HL-60/S4 treated with retinoic acid at 250 ng/mL for 4 days and 3 days (cell line): ENCODE measurements around the gene PARD3.

Source experiments
- in situ Hi-C: fragments of 300-500 bp; cut with MboI; formaldehyde crosslinking; loops from 2 replicates; pipeline ENCODE4 v1.7.0; 2022; ENCODE audit warnings: low sequenced_read_pairs

Gene PARD3

GRCh38 chr10:34184397-34184796, 630.7 kb downstream of the PARD3 start:
- in situ Hi-C loops, result no loop called here

DNA sequence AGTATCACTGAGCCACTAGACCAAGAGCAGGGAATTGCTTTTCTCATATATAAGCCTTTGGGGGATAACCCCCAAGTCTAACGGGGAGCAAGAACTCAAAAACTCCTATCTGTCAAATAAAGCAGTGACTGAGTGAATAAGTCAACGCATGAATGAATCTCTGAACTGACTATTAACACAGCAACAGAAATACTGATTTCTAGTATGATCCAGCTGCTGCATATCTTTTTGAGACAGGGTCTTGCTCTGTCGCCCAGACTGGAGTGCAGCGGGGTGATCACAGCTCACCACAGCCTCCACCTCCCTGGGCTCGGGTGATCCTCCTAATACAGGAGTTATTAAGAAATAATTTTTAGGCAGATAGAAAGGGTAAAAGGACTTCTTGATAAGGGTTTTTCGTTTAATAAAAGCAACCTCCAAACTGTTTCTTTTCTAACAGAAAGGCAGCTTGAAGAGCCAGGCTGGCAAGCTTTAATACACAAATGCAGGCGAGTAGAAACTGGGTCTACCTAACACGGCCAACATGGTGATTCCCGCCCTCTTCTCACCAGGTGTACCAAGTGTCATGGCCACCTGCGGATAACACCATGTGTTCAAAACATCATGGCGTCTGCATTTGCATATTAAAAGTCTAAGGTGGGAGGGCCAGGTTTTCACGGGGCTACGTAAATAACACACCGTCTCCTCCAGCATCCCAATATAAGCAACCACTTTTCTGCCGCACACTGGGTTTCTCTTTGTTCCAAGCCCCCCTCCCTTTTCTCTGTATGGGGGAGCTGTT, 631.9 kb downstream of the PARD3 start:
- in situ Hi-C loops, result no loop called here

DNA sequence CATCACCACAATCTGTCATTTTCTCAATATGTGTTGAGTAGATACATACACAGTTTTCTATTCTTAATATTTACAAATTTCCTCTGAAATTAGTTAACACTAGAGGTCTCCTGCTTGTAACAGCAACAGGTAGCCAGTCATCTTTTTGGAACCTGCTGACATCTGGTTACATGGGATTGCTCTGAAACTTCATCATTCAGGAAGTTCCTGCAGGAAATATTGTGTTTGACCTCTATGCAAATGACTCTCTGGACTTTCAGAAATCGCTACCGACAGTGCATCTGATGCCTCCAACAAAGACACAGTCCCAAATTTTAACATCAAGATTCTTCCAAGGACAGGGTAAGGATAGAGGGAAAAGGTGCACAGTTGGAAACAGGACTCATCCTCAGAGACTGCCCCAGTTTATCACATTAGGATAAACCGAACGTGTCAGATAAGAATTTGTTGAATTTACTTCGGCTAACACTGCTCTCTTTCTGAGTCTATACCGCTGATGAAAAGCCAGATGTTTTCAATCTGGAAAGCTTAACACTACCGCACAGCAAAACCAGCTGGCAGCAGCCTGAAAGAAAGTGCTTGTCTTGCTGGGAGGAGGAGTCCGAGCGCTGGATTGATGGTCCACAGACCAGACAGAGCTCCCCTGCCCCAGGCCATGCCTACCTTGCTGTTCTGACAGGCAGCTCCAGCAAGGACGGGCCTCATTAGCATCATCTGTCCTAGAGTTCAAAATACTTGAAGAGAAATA, 633.4 kb downstream of the PARD3 start:
- in situ Hi-C loops, result no loop called here

GRCh38 chr10:34180749-34181148, 634.3 kb downstream of the PARD3 start:
- in situ Hi-C loops, result no loop called here

DNA sequence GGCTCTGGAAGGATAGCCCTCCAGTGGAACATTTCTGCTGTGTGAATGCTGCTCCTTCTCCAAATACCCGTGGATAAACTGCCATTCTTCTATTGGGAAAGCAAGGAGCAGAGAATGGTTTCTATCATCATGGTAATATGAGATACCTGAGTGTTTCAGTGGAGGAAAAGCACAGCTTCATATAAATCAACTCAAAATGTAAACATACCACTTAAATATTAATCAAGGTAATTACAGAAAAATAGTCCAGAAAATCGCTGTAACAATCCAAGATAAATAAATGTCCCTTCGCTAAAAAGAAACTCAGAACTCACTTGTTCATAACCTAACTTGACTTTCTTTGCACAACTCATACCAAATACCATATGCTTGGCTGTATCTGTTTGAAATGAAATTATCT, 635.8 kb downstream of the PARD3 start:
- in situ Hi-C loops, result no loop called here

DNA sequence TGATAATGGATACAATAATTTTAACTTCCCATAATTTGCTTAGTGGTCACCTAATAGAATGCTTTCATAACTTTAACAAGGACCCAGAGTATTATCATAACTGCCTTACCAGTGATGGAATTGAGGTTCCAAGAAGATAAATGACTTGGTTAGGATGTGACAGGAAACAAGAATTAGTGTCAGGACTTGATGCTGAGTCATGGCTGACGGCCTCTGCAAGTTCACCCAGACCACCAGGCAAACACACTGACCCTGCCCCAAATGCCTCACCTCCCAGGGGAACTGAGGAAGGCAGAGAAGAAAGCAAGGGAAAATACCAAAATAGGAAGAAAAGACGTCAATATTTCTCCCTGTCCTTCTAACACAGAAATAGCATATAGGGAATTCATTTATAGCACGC, 636.3 kb downstream of the PARD3 start:
- in situ Hi-C loops, result no loop called here

- in situ Hi-C loops, result no loop called here
Measured at GRCh38 chr10:34178196-34178595, 636.9 kb downstream of the PARD3 start.

GRCh38 chr10:34177445-34177844, 637.7 kb downstream of the PARD3 start:
- in situ Hi-C loops, result no loop called here

DNA sequence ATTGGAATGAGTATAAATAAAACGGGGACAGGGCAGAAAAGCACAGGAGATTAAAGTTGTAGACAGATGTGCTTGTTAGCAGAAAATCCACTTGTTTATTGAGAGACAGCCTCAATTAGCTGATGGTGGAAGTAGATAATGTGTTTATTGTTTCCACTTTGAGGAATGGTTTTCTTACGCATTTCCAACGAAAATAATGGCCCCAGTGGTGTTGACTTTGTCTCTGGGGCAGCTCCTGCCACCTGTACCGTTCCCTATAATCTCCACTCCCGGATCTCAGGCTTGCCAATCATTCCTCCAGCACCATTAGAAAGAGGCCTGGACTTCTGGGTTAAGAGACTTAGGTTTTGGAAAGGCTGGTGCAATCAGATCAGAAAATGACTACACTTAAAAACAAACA, 638.7 kb downstream of the PARD3 start:
- in situ Hi-C loops, result no loop called here

- in situ Hi-C loops, result no loop called here
Measured at GRCh38 chr10:34175121-34175520, 640.0 kb downstream of the PARD3 start.

- in situ Hi-C loops, result no loop called here
Measured at GRCh38 chr10:34172936-34173533, 642.1 kb downstream of the PARD3 start.

DNA sequence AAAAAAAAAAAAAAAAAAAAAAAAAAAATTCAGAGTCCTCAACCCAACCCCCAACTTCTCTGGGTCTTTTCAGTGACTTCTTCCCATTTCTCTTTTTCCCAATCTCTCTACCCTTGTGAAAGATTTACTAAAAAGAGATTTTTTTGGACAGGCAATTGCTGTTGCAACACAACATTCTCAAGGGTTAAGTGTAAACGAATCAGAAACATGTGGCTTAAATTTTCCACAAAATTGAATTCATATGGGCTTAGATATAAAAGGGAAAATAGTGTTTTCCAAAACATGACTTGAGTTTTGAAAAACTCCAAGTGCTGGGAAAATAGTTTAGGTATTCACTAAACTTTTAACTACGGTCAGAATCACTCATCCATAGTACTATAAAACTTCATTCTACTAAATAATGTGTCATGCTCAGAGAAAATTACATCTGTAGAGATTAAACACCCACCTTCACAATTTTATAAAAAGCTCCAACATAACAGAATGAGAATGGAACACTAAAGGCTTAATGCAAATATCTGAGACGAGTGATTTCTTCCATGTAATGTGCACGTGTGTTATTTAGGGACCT, 643.1 kb downstream of the PARD3 start:
- in situ Hi-C loops, result no loop called here

- in situ Hi-C loops, result no loop called here
Measured at GRCh38 chr10:34169677-34170076, 645.4 kb downstream of the PARD3 start.

DNA sequence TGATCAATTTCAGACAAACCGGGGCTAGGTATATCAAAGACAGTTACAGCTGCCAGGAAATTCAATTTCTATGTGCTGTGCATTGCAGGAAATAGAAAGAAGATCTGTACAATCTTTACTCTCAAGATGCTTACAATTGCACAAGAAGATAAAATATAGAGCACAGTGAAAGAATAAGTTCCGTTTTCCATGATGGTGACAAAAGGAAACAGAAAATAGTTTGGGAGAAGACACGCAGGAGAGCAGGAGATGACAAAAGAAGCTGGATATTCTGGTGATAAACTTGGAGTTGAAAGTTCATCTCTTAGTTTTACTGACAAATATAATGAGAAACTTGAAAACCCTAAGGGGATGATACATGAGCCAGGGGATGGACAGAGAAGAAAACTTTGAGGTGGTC, 646.0 kb downstream of the PARD3 start:
- in situ Hi-C loops, result no loop called here

DNA sequence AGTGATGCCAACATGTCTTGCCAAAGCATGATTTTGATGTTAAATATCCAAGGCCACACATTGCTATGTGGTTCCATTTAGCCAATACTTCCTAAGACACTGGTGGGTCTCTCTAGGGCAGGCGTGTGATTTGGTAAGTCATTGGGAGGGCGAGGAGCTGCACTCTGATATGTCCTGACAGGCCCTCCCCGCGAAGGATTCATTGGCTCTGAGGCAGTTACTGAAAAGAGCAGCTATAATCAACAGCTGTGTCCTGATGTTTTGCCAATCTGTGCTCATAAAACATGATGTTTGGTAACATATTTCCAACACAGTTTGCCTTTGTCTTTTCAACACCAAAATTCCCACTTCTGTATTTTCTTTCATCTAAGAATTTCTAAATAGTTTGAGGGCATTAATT, 646.7 kb downstream of the PARD3 start:
- in situ Hi-C loops, result no loop called here

- in situ Hi-C loops, result no loop called here
Measured at GRCh38 chr10:34166823-34167222, 648.3 kb downstream of the PARD3 start.

- in situ Hi-C loops, result no loop called here
Measured at GRCh38 chr10:34166354-34166753, 648.7 kb downstream of the PARD3 start.

DNA sequence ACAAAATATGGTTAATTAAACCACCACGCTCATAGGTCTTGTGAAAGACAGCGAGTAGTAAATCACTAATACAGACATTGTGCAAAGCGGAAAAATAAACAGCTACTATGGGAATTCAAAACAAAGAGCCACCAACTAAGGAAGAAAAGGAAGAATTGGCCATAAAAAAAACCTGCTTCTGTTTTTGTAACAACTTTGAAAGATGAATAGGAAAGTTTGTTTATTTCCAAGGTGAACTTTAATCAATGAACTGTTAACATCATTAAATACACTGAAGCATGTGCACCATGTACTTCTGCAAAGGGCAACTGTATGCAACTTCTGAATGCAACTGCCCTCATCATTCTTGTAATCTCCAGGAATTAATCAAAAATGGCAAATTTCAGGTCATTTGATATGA, 651.1 kb downstream of the PARD3 start:
- in situ Hi-C loops, result no loop called here

DNA sequence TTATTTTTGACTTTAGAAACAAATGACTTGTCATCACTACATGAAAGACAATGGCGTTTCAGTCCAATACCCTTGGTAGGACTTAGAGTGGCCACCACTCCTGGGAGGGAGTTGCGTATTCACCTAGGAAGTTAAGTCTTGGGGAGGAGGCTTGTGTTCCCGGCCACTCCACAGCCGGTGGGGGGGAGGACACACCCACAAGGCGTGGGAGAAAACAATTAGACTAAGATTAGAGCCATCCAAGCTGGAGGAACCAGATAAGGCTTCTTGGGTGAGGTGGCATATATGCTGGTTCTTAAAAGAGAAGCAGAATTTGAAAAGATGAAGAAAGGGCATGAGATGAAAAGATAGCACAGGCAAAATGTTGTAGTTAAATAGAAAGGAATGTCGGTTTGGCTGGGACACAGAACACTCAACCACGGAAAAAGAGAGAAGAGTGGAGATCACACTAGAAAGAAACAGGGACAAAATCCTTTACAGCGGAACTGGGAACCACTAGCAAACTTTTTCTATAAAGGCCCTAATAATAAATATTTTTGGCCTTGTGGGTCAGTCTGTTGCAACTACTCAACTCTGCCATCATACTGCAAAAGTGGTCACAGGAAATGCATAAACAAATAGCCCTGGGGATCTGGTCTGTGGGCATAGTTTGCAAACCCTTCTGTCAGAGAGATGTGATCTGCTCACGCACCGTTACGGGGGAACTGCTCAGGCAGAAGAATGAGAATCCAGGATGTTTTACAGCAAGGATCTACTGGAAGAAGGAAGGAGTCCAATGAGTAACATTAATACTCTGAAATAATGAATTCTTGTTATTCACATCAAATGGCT, 651.8 kb downstream of the PARD3 start:
- in situ Hi-C loops, result no loop called here

GRCh38 chr10:34161777-34162370, 653.2 kb downstream of the PARD3 start:
- in situ Hi-C loops, result no loop called here
